Islet precursor cell (in vitro differentiated cells): ENCODE results near the gene KHDC4.

Experiments used
- DNase-seq: peaks from one replicate; pipeline ENCODE4 v3.0.0-alpha.2; 2018

KHDC4 gene

GRCh38 chr1:155934097-155934935 is at the start of gene KHDC4:
KHDC4 (minus strand) TSS chr1:155934413; CDS start chr1:155934373, 40 bp downstream.
- peak; percentile 98 for DNase-seq

GRCh38 chr1:155983191-155984024 is 49.2 kb upstream of the KHDC4 start:
- DNase-seq, result peak; percentile 68

DNA sequence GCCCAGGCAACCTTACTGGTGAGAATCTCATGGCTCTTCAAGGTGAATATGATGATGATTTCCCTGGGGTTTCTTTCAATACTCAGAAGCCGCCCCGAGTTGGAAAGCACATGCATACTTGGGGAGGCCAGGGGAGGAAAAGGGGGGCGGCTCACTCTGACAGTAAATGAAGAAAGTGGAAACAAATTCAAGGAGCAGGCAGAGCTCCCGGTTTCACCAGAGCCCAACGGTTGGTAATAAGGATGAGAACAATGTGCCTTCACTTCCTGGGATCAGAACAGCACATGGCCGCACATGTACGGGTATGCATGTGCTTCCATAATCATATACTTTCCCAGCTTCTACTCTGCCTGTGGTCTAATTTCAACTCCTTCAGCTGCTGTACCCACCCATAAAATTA is 47.9 kb upstream of the KHDC4 start:
- no peak for DNase-seq

DNA sequence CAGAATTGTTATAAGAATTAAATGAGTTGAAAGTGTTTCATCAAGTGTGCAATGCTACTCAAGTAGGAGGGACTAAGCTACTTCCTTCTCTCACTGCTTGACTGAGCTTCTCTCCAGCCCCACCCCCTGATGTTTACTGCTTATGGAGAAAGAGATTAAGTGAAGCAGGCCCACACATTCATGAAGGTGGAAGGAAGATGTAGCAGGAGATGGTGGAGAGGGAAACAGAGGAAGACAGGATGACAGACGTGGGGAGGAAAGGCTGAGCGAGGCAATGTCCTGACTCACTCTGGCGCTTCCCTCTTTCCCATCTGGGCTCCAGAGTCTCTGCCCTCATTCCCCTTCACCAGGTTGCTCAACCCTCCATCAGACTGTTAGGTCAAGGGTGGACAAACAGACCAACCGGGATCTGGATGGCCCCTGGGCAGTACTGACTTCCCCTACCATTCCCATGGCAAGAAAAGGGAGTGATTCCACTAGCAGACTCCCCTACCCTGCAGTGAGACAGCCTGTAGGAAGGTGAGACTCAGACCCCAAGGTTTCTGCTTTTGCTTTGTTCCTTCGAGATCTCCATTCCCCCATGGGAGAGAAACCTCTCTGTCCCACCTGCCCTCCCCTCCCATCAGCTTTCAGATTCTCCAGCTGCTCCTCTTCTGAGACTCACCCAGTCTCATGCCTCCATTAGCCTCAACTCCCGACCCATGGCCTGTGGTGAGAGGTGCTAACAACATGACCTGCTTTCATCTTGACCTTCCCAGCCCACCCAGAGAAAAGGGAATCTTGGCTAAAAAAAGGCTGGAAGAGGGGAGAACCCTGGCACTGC is 47.3 kb upstream of the KHDC4 start:
- no peak for DNase-seq

DNA sequence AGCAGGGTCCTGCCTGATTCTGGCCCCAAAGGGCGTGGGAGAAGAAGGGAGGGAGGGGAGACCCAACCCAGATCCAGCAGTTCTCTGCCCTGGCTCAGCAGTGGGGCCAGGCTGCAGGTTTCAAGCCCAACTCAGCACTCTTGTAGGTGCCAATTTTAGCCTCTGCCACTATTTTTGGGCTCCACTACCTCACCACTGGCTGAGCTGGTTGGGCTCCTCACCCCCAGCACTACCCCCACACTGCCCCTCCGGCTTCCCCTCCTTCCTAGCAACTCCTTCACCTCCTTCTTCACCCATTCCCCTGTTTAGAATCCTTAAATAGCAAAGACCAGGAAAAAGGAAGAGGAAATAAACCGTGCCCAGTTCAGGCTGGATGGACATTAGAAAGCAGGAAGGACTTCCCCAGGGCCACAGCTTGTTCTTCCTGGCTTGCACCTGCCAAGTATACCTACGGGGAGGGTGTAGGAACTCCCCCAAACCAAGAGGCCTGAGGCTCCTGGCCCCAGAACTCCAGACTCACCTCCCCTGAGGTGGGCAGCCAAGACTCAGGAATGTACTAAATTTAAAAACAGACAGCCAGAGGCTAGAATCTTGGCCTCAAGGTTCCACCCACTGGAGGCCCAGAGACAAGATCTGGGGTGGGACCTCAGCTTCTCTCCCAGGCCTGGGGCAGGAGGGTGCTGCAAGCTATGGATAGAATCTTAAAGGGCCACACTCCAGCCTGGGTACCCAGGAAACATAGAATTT is 45.6 kb upstream of the KHDC4 start:
- no peak for DNase-seq

GRCh38 chr1:155978973-155979429 is 44.8 kb upstream of the KHDC4 start:
- no peak for DNase-seq

GRCh38 chr1:155978325-155978972 is 44.2 kb upstream of the KHDC4 start, which contains the start of gene ARHGEF2:
ARHGEF2 (minus strand) TSS chr1:155978547; CDS start chr1:155978427, 120 bp downstream.
- peak; percentile 86 for DNase-seq

- DNase-seq, result peak; percentile 64
Measured at GRCh38 chr1:155977690-155978324, 43.6 kb upstream of the KHDC4 start.

DNA sequence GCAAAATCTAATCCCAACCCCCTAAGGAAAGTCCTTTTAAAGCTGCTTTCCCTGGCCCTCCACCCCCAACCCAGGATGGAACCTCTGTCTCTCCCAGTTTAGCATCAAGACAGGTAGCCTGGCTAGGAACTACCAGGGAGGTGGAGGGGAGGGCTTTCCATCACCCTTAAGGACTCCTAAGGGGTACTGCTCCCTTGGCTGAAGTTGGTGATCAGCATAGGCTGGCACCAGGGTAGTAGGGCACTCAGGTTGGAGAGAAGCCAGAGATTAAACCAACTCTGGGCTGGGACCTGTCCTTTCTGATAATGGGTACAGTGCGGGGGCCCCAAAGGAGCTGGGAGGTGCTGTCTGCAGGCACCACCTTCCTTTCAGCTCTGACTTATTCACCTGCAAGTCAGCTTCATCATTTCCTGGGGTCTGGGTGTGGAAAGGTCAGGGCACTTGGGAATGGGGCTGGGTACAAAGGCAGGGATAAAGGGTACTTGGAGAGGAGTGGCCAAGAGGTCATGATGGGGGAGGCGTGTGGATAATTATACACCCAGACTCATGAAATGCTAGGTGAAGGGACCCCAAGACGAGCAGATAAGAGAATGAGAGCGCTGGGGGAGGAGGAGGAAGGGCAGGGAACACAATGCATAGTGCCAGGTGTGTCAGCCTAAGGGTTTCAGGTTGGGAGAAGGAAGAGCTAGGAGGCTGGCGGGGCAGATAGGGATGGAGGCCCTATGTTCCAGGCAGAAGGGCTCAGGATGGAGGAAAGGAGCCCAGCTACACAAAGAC is 42.9 kb upstream of the KHDC4 start:
- no peak for DNase-seq

DNA sequence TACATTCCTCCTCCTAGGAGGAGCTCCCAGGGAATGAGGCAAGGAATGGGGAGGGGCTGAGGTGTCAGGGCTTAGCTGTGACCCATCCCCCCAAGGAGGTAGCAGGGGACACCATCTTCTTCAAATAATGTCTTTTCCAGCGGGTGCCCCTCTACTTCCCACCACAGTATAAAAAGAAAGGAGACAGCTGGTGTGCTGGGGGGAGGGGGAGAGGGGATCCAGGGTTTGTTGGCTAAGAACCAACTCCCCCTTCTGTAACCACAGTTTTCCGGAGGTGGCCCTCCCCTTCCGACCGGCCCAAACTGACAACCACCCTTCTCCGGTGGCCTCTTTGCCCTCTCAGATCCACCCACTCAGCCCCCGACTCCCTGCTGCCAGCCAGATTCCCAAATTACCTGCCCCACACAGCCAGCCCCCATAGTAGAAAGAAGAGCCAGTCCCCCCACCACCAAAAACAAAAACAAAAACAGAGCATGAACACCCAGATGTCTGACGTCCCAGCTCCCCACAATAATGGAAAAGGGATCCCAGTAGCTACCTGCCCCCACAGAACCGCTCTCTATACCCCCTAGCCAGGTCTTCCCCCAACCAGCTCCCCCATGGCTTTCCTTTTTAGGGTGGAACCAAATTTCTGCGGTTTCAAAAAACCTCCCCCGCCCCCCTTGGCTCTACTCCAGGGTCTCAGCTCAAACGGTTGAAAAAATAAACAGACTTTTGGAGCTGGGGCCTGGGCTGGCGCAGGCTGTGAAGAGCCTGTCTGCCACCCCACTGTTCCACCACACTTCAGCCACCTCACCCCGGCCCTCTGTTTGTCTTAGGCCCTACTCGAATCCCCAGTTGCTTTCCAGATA is 42.1 kb upstream of the KHDC4 start:
- peak; percentile 78 for DNase-seq

GRCh38 chr1:155975375-155976061 is 41.3 kb upstream of the KHDC4 start:
- no peak for DNase-seq

GRCh38 chr1:155974208-155975115 is 40.2 kb upstream of the KHDC4 start:
- no peak for DNase-seq

- DNase-seq, result no peak
Measured at GRCh38 chr1:155973723-155974122, 39.5 kb upstream of the KHDC4 start.

DNA sequence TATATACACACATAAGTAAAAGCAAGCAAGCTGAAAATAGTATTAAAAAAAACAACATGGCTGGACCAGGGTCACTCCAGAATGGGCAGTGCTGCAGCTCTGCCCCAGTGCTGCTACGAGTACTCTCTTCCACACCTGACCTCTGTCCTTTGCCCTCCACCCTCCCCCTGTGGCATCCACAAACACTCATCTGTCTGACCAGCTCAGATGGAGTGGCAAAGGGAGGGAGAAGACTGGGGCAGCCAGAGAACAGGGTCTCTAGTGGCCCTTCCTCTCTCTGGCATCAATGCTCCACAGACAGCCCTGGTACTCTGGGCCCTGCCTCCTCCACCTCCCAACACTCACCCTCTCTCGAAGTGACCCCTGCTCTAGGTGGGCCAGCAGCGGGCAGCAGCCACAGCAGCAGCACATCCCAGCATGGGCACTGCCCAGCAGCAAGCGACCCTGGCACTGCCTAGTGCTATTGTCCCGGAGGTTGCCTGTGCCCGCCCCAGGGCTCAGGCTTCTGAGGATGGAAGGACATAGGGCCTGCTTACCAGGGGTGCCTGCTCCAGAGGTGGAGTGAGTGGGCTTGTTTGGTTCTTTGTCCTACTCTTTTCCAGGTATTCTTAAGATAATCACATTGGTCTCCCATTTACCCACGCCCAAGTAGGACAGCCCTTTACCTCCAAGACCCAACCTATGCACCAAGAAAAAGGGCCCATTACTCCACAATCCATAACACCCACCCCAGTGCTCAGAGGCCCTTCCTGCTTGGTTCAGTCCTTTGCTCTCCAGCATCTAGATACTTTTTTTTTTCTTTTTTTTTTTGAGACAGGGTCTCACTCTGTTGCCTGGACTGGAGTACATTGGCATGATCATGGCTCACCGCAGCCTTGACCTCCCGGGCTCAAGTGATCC is 37.9 kb upstream of the KHDC4 start:
- no peak for DNase-seq

- peak; percentile 65 for DNase-seq
Measured at GRCh38 chr1:155970531-155971167, 36.4 kb upstream of the KHDC4 start.

DNA sequence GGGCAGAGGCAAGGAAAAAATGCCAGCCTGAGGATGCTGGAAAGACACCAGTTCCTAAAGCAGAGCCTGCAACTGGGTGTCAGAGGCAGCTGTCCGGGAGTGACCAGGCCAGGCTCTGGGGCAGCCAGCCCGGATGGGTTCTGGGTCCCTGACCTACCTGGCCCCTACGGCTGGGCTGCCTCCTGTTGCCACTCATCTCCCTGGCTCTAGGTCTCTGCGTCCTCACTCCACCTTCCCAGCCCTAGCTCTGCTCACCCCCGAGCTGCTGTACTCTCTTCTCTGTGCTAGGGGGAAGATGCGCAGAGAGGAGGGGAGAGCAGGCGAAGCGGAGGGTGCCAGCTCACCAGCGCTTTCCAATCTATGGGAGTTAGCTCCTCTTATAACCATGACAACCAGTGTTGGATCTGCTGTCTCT is 35.2 kb upstream of the KHDC4 start:
- no peak for DNase-seq
